Raji (cell line): ENCODE results near the gene HOXC11.

Experiments used
- POLR2A ChIP-seq: IDR thresholded peaks from 2 replicates; pipeline ENCODE4 v1.6.1; 2011; ENCODE audit warnings: low read depth, low read length, control low read depth; ENCODE audit not compliant: insufficient read depth

HOXC11 gene

DNA sequence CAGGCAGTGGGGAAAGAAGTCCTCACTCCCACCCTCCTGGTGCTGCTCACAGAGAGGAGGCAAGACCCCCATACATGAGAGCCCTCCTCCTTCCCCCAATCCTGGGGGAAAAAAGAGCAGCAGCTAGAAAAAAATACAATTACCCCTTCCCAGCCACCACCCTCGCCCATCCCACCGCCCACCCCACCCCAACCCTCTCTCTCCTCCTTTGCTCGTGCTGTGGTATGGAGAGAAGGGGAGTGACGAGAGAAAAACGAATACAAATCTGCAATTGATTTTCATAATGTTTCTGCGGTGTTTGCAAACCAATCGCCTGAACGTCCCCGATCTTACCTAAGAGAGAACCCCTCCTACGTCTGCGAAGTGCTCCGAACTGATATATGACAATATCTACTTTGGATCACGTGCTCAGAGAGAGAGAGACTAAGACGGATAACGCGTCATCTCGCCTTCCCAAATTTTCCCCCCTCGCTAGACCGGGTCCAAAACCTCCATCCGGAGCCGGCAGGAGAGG, at the start of gene HOXC11:
Gene HOXC11 (plus strand): TSS at position 405 of the 514 bp plus-strand sequence. CDS start 116 bp downstream, outside the sequence.
- TF ChIP-seq POLR2A: no peak

- no peak for TF ChIP-seq POLR2A
Observed at GRCh38 chr12:53924521-53925405, 48.2 kb upstream of the HOXC11 start.

- TF ChIP-seq POLR2A: no peak
Observed at GRCh38 chr12:53927220-53928029, 45.5 kb upstream of the HOXC11 start.

DNA sequence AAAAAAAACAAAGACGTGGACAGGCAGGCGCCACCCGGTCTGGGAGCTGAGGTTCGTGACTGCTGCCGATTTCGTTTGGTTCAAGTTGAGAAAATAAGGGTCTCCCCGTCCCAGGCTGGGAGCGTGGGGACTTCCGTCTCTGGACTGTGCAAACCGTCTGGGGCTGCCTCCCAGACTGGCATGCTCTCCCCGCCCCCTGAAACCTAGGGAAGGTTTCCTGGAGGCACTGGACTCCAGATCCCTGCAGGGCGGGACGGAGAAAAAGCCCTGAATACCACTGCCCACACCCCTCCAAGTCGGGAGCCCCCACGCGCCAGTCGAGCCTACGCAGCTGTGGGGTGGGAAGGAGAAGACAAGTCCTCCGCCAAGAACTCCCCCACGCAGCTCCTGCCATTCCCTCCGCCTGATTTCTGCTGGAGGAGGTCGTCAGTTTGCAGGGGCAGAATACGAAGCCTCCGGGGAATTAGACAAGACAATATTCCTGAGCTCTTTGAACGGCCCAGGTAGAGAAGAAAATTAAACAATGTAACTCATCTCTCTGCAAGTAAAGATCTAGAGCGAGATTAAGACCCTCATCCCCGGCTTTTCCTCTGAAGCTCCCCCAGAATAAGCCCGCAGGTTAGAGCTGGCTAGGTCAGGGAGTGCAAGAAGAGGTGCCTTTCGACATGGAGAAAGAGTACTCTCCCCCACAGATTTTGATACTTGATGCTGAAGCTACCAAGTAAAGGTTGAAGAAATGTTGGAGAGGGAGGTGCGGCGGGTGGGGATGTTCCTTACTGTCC, 44.7 kb upstream of the HOXC11 start:
- TF ChIP-seq POLR2A: no peak

DNA sequence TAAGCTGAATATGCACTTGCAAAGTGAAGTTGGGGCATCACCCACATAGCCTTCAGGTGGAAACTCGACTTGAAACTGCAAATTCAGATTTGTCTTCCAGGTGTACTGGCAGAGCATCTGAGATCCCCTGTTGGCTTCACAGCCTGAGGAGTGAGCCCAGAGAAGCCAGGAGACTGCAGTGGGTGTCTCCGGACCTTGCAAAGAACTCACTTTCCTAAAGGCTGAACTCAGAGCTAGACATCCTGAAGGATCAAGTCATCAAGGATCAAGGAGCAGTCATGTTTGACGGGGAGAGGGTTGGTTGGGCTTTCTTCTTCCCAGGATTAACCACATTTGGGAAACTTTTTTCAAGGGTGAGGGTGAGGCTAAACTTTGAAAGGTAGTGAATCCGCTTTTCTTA, 43.4 kb upstream of the HOXC11 start:
- TF ChIP-seq POLR2A: no peak

GRCh38 chr12:53930591-53931255, 42.2 kb upstream of the HOXC11 start:
- TF ChIP-seq POLR2A: no peak

DNA sequence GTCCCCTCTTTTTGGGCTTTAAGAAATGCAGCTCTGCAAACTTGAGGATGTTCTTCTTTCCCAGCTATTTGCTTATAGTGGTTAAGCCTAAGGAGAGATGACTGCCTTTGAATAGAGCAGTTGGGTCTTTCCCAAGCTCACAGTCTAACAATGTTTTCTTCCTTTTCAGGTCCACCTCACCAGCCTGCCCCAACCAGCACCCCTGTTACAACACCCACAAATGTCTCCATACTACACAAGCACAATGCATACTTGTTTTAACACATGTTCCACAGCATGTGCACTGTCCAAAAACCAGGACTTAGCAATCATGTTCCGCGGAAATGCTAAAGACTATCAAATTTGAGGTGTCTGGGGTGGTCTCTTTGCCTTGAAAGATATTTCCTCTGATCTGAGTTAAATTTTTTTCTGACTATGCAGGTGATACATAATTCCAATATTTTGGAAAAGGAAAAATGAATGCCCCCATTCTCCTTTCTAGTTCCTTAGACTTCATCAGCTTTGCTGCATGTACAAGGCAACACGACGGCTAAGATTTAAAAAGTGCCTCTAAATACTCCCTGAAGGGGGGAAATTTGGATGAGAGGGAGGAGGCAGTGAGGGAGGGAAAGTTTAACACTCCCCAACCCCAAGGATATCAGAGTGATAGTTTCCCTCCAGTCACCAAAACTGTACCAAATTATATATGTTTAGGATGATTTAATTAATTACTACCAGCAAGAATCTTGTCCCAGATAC, 40.9 kb upstream of the HOXC11 start:
- TF ChIP-seq POLR2A: no peak

DNA sequence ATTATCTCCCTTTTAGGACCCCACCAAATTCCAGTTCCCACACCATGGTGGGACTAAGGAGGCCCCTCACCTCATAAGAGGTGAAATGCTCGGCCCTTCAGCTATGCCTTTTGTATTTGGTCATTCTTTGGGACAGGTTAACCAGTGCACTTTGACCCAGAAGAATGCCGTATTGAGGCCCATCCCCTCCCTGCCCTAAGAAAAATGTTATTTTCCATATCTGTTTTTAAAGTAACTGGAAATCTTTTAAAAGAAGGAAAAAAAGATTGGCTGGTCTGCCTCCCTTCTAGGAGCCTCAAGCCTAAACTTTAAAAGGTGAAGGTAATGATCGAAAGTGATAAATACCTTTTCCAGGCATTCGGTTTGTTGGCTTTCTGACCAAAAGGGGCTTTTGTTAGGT, 40.0 kb upstream of the HOXC11 start:
- no peak for TF ChIP-seq POLR2A

DNA sequence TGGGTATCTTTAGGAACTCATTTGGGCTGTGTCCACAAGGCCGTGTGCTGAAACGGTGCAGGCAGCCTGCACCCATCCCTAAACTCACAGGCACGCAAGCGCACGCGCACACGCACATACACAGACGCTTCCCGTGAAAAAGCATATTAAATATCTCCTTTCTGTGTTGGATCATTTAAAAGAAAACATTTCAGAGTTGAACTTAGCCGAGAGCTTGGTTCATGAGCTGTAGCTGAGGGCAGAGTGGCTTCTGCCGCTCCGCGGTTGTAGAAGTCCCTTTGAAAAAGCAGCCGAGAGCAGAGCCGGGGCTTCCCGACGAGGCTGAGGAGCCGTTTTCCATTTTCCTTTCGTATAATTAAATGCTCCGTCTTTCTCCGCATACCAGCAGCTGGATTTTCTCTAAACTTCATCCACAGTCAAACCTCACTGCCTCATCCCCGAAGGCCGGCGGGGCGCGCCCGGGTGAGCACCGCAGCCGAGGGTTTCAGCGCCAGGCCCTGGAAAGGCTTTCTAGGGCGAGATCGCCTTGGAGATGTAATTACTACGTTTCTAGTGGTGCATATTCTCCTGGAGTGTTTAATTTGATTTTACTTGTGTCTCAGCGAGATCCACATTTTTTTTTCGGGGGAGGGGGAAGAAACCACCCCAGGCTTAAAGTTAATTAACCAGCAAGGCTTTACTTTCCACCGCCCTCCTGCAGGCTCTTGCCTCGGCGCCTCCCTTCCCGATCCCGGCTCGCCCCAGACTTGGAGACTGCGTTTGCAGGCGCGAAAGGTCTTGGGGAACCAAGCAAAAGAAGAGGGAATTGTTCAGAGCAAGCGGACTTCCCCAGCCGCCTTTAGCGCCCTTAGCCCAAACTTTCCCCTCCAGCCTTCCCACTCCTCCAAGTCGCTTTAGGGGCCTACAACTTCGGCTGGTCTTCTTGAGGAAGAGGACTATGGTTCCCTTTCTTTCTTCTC, 37.3 kb upstream of the HOXC11 start:
- TF ChIP-seq POLR2A: no peak

DNA sequence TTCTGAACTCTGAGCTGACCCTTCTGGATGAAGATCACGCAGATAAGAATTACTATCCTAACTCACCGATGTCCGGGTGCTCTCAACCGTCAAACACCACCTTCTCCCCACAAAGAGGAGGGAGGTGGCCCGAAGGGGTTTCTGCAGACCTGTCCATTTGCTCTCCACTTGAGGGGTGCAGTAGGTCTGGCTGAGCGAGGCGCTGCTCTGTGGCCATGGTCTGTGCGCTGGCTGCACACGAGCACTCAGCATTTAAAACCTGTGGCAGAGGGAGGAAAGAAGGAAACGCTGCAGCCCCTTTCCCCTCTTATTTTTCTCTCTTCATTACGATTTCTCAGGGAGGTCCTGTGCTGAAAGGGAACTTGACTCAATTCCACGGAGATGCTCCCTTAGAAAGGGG, 35.8 kb upstream of the HOXC11 start:
- no peak for TF ChIP-seq POLR2A

- TF ChIP-seq POLR2A: no peak
Observed at GRCh38 chr12:53937596-53938325, 35.2 kb upstream of the HOXC11 start.
